ENCODE results near the gene SIGLEC12.
A peak's percentile ranks its signal among the peaks of the same experiment; 100 is the strongest.

Gene SIGLEC12

DNA sequence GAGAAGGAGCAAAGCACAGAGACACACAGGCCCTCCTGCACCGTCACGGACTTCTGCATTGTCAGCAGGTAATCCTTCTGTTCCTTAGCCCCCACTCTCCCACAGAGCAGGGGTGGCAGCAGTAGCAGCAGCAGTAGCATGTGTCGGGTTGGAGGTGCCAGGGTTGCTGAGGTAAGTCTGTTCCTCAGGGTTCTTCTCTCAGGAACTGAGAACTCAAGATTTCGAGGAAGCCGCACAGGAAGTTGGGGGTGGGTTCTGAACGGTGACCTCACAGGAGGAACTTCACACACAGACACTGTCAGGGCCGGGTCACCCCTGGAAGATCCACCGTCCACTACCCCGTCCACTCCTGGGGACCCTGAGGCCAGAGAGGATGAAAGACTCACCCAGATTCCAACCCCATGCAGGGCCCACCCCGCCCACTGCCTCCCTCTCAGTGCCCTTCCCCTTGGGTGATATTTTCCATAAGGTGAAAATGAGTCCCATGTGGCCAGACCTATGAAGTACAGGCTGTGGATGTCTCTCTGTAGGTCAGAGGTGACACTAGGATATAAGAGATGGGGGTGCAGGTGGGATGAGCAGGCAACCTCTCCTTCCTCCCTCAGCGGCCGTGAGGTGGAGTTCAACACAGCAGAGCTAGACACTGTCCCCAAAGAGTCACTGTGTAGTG is at the start of gene SIGLEC12:
TSS of gene SIGLEC12 (minus strand) at position 207 of the 670 bp plus-strand sequence. CDS start at position 140, 67 bp downstream.
- peak in 2 of 3 donors; percentile 15 to 32 for DNase-seq (ENCODE audit: low read depth in 2 of 3, low spot score in 1 of 3)

DNA sequence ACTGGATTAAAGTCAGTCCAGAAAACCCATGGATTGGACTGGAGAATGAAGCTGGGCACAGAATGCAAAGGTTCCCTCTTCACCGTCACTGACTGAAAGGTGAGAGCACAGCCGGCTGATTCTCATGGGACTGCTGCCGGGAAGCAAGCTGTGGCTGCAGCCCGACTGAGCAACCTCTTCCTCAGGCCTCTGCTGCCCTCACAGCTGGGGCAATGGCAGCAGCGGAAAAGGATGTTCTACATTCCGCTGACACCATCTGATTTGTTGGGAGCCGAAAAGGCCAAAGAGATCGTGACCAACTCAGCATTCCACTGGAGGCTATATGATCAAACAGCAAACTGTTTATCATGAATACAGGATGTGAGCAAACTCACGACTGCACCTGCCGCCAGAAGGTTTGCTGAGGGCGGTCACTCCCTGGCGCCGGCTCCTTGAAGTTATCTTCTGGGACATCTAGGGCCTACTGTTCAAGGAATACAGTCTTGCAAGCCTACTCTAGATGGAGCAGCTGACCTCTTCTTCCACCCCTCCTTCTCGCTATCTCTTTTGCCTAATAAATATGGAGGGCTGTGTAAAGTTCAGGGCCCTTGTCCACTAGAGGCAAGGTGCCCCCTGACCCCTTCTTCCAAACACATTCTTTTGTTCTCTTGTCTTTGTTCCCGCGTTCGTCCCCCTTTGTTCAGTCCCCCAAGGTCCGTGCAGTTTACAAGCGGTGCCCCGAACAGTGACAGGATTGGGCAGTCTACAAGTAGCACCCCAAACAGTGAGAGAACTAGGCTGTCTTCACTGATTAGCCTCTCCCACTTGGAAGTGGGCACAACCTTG is 49.5 kb upstream of the SIGLEC12 start:
- DNase-seq (ENCODE audit: low read depth in 2 of 3, low spot score in 1 of 3): no peak

DNA sequence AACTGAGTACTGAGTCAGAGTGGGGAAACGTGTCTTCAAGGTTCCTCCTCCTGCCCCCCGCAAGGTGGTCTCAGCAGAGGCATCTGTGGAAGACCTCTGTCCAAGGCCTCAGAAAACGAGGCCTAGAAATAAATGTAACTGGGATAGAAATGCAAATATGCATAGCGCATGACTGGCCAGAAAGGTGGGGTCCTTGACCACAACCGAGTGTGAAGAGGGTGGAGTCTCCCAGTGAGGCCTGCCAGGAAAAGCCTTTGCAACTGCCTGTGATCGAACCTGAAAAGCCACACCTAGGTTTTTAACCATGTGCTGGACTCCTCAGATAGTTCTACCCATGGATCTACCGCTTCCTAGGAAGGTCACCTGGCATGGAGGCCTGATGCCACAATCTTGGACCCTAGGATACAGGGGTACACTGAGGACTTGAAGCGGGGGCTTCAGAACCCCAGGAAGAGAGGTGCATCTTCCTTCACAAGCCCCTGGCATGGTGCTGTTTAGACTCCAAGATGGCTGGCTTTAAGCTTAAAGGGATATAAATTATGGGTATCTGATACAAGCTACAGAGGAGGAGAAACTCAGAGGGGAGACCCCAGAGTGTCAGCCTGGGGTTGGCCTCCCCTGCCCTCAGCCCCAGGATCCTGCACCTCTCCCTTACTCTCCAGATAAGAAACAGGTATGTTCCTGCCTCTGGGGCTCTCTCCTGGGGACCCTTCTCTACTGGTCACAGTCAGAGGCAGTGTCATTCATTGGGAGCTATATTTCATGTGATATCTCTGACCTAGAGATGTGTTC is 48.1 kb upstream of the SIGLEC12 start:
- DNase-seq (ENCODE audit: low read depth in 2 of 3, low spot score in 1 of 3): no peak

DNA sequence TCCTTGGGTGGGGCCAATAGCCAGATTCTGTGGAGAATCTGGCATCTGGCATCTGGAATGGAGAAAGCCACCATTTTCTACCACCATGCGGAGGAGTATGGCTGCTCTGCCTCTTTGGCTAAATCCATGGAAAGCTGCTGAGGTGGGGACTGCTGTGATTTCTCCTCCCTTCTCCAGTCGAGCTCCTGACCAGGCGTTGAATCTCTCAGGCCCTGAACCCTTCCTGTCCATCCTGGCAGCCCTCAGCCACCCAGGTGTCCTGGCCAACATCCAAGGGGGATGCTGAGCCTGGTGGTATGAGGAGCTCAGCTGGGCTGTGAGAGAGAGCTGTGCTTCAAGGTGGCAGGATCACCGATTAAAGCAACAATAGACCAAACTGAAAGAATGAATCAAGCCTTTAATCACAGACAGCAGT is 47.3 kb upstream of the SIGLEC12 start:
- no peak for DNase-seq (ENCODE audit: low read depth in 2 of 3, low spot score in 1 of 3)

DNA sequence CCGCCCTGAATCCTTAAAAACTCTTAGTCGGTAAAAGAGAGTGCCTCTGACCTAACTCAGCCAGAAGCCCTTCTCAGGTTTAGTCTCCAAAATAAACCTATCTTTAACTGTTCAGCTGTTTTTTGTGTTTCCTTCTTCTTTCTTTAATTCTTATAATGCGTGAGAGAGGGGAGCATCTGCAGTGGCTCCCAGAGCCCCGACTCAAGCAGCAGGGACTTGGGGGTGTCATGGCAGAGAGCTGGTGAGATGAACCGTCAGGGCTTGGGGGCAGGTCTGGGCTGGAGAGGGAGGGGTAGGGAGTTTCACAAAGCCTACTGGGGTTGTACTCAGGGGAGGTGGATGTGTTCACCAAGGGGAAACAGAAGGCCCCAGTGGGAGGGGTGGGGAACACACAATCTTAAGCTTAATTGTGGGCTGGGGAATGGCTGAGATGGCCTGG is 46.6 kb upstream of the SIGLEC12 start:
- DNase-seq (ENCODE audit: low read depth in 2 of 3, low spot score in 1 of 3): no peak

DNA sequence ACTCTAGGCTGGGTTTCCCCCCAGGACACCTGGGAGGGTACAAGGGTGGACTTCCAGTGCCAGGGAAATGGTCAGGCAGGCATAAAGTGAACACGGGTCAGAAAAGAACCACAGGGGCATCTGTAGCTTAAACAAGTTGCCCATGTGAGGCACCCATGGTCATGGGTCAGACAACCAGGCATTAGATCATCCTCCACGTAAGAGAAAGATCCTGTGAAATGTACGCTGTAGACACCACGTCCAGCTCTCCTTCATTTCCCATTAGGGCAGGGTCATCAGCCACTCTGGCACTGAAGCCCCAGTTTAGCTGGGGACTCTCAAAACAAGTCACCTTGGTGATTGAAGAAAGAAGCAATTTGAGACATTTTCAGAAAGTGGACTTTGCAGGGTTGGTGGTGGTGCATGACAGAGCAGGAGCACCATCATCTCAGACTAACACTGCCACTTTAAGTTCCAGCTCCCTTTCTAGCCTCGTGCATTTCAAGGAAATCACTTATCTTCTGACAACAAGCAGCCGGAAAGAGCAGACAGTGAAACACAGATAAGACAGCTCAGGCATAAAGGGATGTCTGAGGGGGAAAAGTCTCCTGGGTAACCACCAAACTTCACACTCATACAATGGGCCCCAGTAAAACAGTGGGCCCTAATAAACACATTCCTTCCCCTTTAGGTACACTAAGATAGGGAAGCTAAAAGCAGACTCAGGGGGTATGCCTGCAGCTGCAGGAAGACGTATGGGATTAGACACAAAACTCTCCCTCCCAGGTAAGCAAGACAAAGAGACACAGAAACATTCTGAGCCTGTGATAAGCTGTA is 46.0 kb upstream of the SIGLEC12 start:
- no peak for DNase-seq (ENCODE audit: low read depth in 2 of 3, low spot score in 1 of 3)

DNA sequence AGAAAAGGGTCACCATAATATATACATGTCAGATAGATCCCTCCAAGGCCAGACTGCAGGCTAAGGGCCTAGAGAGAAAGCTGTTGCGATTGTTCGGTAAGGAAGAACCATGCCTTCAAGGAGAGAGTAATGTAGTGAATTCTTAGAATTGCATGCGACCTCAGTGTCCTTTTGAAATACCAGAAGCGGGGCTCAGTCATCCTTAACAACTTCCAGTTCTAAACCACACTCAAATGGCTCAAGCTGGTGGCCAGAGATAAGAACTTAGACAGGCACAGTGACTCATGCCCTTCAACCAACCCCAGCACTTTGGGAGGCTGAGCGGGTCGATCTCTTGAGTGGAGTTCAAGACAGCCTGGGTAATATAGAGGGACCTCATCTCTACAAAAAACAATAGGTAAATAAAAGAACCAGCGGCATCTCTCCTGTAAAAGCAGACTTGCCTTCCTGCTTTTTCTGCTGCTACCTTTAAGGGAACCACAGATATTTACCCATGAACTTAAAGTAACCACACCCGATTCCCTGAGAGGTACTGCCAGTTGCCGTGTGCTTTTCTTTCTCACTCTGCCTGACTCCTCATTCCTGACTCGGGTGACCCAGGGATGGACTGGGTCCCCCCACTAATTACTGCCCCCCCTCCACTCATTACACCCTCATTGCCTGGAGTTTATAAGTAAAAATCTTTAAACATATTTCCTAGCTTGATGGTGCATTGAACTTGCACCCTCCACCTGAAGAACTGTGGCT is 45.2 kb upstream of the SIGLEC12 start:
- DNase-seq (ENCODE audit: low read depth in 2 of 3, low spot score in 1 of 3): no peak

DNA sequence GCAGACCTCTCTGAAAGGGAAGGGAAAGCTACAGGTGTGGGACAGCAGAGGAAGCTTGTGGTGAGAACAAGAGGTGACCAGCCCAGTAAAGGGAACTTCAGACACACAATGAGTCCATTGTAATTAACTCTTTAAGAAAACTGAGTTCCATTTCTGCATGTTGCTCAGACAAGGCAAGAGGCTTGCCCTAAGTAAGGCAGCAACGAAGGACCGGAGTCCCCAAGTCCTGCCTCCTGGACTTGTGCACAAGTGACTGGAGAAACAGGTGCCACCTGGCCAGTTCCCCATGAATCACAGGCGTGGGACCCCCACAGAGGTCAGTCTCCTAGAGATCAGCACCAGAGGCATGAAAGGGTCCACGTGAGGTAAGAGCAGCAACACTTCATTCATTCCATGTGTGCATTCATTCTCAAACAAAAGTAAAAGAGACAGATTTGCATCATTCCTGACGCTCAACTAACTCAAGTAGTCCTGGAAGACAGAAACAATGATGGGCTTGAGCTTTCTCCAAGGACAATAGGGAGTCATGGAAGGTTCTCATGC is 44.6 kb upstream of the SIGLEC12 start:
- DNase-seq (ENCODE audit: low read depth in 2 of 3, low spot score in 1 of 3): no peak

DNA sequence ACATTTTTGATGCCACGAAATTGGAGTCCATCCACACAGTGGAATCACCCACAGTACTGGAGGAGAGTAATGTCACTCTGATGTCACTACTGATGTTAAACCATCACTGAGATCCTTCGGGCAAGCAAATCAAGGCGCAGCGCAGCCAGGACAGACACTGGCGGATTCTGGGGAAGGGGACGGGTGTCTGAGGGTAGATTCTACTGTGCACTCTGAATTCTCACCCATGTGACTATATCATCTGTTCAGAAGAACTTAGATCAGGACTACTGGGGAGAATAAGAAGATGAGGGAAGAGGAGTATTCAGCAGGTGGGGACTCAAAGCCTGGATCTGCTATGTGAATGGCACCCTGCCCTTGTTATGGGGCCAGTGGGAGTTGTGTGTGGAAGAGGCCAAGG is 42.4 kb upstream of the SIGLEC12 start:
- no peak for DNase-seq (ENCODE audit: low read depth in 2 of 3, low spot score in 1 of 3)

DNA sequence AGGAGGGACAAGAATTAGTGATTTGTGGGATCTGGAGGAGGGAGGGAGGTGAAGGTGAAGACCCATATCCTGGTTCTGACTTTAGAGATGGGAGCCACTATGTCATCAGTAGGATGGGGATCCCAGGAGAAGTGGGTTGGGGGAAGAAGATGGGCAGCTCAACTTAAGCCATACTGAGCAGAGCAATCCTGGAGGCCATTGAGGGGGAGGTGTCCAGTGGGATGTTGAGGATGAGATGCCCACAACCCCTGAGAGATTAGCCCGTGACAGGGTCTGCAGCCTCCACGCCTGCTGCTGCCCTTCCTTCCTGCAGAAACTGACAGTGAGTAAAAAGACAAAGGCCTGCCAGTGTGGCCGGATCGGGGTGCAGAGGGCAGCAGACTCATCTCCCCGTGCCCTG is 41.1 kb upstream of the SIGLEC12 start:
- no peak for DNase-seq (ENCODE audit: low read depth in 2 of 3, low spot score in 1 of 3)

DNA sequence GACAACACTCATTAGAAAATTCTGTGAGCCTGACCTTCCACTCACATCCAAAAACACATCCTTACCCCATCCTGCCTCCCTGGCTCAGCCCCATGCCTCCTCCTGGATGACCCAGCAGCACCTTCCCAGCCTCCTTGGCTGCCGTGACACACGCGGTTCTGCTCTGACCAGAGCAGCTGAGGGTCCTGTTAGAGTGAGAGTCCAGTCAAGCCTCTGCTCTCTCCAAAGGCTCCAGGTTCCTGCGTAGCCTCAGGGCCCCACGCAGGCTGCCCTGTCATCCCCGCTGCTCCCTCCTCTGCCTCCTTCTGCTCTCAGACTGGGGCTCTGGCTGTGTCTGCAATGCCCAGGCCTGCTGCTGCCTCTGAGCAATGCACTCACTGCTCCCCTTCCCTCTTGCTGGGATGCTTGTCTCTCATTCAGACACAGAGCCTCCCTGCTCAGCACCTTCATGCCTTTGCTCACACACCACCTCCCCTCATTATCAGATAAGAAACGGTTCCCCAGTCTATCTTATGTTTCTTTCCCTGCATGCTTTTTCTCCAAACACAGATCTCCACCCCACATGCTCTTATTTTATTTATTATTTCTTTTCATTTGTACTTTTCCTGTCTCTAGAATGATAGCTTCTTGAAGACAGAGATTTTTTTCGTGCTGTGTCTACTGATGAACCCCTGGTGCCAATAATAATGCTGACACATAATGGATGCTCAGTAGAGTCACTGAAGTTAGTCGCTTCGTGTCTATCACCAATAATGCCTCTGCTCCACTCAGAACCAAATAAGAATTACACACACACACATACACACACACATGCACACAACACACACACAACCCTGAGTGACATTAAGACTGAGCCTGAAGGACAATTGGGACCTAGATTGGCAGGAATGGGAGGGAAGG is 40.1 kb upstream of the SIGLEC12 start:
- no peak for DNase-seq (ENCODE audit: low read depth in 2 of 3, low spot score in 1 of 3)

DNA sequence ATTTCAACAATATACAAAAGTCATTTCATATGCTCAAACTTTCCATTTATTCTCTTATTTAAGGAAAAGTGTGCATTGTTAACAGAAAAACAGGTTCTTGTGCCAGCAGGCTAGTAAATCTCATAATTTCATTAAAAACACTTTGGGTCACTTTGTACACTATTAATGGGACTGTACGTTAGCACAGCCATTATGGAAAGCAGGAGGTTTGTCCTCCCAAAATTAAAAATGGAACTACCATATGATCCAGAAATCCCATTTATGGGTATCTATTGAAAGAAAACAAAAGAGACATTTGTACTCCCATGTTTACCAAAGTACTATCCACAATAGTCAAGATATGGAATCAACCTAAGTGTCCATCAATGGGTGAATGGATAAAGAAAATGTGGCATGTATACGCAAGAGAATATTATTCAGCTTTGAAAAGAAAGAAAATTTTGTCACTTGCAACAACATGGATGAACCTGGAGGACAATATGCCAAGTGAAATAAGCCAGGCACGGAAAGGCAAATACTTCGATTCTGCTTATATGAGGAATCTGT is 38.3 kb upstream of the SIGLEC12 start:
- DNase-seq (ENCODE audit: low read depth in 2 of 3, low spot score in 1 of 3): no peak

DNA sequence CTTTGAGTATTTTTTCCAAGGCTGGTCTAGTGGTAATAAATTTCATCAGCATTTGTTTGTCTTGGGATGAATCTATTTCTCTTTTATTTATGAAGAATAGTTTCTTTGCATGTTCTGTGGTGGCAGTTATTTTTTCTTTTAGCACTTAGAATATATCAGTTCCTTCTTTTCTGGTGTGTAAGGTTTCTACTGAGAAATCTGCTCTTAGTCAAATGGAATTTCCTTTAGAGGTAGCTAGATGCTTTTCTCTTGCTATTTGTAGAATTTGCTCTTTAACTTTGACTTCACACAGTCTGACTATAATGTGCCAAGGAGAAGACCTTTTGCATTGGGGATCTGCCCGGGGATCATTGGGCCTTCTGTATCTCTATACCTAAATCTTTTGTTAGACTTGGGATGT is 33.9 kb upstream of the SIGLEC12 start:
- no peak for DNase-seq (ENCODE audit: low read depth in 2 of 3, low spot score in 1 of 3)

DNA sequence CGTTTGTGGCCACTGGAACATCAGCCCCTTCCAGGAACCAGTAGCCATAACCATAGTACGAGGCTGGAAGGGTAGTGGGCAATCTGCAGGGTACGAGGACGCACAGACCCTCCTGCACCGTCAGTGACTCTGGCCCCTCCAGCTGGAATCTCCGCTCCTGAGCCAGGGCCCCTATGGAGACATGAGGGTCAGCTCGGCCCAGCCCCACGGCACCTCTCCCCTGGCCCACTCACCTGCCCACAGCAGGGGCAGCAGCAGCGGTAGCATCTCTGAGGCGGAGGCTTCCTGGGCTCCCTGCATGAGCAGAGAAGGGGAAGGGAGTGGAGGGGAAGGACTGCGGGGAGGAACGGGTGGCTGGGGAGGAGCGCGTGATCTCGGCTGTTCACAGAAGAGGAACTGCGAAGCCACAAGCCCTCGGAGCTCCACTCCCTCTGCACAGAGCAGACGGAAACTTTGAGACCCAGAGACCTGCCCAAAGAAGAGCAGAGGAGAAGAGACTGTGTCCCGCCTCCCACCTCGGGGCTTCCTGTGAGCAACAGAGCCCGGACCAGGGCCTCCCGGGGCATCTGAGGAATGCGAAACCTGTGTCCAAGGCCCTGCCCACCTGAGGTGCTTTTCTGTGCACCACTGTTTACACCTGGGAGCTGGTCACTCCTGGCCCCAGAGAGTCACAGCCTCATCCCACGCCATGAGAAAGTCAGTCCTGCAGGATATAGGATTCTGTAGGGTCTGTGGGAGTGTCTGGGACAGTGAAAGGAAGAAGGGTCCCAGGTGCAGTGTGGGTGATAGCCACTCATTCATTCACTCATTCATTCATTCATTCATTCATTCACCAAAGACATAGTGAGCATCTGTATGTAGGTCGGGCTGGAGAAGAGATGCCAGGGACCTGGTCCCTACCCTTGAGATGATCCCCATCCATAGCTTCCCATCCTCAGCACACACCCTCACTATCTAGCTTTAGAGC is 30.0 kb upstream of the SIGLEC12 start, which contains the start of gene SIGLEC6:
TSS of gene SIGLEC6 (minus strand) at position 322 of the 967 bp plus-strand sequence. CDS start at position 300, 22 bp downstream.
- DNase-seq (ENCODE audit: low read depth in 2 of 3, low spot score in 1 of 3): no peak

DNA sequence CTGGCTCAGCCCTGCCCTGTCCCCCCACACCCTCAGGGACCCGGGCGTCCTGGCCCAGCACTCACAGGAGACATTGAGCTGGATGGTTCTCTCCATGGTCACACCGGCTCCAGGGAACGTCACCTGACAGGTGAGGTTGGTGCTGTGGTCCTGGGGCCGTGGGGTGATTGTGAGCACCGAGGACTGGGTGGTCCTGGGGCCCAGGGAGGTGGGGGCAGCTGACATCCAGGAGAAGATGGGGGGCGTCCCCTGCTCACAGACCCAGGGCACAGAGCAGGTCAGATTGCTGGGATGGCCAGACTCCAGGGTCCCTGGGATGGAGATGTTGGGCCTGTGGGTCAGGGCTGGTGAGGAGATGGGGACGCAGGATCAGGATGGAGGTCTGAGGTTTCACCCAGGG is 29.0 kb upstream of the SIGLEC12 start:
- DNase-seq (ENCODE audit: low read depth in 2 of 3, low spot score in 1 of 3): no peak

DNA sequence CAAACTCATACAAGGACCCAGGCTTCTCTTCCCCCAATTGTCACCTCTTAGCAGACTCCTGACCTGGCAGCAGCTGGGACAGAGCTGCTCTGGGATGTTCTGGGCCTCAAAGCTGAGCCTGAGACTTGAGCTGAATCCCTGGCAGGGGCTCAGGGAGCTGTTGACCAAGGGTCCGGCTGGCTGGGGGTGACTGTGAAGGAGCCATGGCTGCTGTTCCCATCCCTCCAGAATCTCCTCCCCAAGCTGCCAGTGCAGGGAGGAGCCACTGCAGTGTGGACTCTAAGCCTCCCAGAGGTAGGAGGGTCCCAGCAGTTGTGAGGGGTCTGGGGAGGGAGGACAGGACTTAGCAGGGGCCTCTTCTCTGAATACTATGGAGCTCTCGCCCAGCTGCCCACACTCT is 27.7 kb upstream of the SIGLEC12 start:
- no peak for DNase-seq (ENCODE audit: low read depth in 2 of 3, low spot score in 1 of 3)

DNA sequence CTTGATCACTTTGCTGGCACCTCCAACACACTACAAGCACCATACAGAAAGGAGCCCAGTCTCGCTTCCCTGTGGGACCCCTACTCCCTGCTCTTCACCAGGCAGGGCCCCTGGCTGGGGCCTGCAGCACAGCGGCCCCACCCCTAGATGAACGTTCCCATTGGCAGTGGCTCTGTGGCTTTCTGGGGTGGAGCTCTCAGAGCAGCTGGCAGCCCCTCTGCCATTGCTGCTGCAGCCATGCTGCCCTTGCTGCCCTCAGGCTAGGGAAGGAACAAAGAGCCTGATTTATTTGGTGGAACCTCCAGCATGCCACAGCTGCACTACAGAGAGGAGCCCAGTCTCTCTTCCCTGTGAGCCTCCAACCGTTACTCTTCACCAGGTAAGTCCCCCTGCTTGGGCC is 24.1 kb upstream of the SIGLEC12 start:
- no peak for DNase-seq (ENCODE audit: low read depth in 2 of 3, low spot score in 1 of 3)
